Measurements from ENCODE around the gene CHD2.

GRCh38 chr15:93076217-93076616 is 176.1 kb downstream of the CHD2 start:
- no peak for TF ChIP-seq ZNF565 (CRISPR knock-in tag; conservative IDR thresholded peaks at IDR 0.05; ENCODE audit: low read depth)
- TF ChIP-seq CSRNP3 (CRISPR knock-in tag; IDR thresholded peaks at IDR 0.05), result no peak
- TF ChIP-seq SNAI2 (CRISPR knock-in tag; IDR thresholded peaks at IDR 0.05), result no peak
- TF ChIP-seq TOX (CRISPR knock-in tag; IDR thresholded peaks at IDR 0.05; ENCODE audit: borderline replicate concordance), result no peak
- TF ChIP-seq RARB (CRISPR knock-in tag; IDR thresholded peaks at IDR 0.05), result no peak
- no peak for TF ChIP-seq ZFP30 (CRISPR knock-in tag; IDR thresholded peaks at IDR 0.05)
- no peak for TF ChIP-seq ZFP3 (CRISPR knock-in tag; IDR thresholded peaks at IDR 0.05)
- TF ChIP-seq ZC3H10 (CRISPR knock-in tag; IDR thresholded peaks at IDR 0.05), result no peak
